Fibroblast of the conjunctiva (primary cell): ENCODE data around the gene SEMA4G.

Source experiments
- DNase-seq: peaks from one replicate; pipeline ENCODE4 v3.0.0-alpha.2; 2010; ENCODE audit warnings: low read depth

The SEMA4G gene

GRCh38 chr10:100969187-100970075 lies at the start of gene SEMA4G:
TSS of gene SEMA4G (plus strand) at chr10:100969504. CDS start at chr10:100972913, 3,409 bp downstream.
- DNase-seq, result no peak

GRCh38 chr10:100923580-100923979 lies 45.7 kb upstream of the SEMA4G start:
- DNase-seq, result no peak

- no peak for DNase-seq
Observed at GRCh38 chr10:100927266-100927665, 42.0 kb upstream of the SEMA4G start.

GRCh38 chr10:100928039-100928438 lies 41.3 kb upstream of the SEMA4G start:
- no peak for DNase-seq

- DNase-seq, result no peak
Observed at GRCh38 chr10:100930368-100930767, 38.9 kb upstream of the SEMA4G start.

GRCh38 chr10:100934084-100934659 lies 35.1 kb upstream of the SEMA4G start:
- DNase-seq, result no peak

- no peak for DNase-seq
Observed at GRCh38 chr10:100939763-100940344, 29.4 kb upstream of the SEMA4G start.

GRCh38 chr10:100942229-100942628 lies 27.1 kb upstream of the SEMA4G start:
- no peak for DNase-seq

- DNase-seq, result no peak
Observed at GRCh38 chr10:100943508-100943907, 25.8 kb upstream of the SEMA4G start.

GRCh38 chr10:100945754-100946153 lies 23.6 kb upstream of the SEMA4G start:
- no peak for DNase-seq

GRCh38 chr10:100948916-100949315 lies 20.4 kb upstream of the SEMA4G start:
- DNase-seq, result no peak

- DNase-seq, result no peak
Observed at GRCh38 chr10:100960251-100960650, 9.1 kb upstream of the SEMA4G start.

GRCh38 chr10:100962351-100963080 lies 6.8 kb upstream of the SEMA4G start:
- no peak for DNase-seq

- no peak for DNase-seq
Observed at GRCh38 chr10:100963826-100964225, 5.5 kb upstream of the SEMA4G start.

- DNase-seq, result no peak
Observed at GRCh38 chr10:100965820-100966219, 3.5 kb upstream of the SEMA4G start.

GRCh38 chr10:100966887-100967286 lies 2.4 kb upstream of the SEMA4G start:
- DNase-seq, result no peak

- no peak for DNase-seq
Observed at GRCh38 chr10:100967332-100967731, 2.0 kb upstream of the SEMA4G start.

- no peak for DNase-seq
Observed at GRCh38 chr10:100968062-100968736, 1.1 kb upstream of the SEMA4G start.

GRCh38 chr10:100968863-100969186 lies 479 bp upstream of the SEMA4G start:
- no peak for DNase-seq

- DNase-seq, result no peak
Observed at GRCh38 chr10:100970076-100970913, 991 bp downstream of the SEMA4G start.
